B cell (primary cell): ENCODE measurements around the gene FHDC1. TPM values are rescaled to one million over a fixed set of nuclear protein-coding genes. Genes with fewer than 3 reads are reported as not detected.

ENCODE experiments used
- ATAC-seq: fragments of 200-7000 bp; cut with Tn5 transposase; one replicate; pipeline ENCODE4 v1.10.0; 2021; ENCODE audit warnings: low read depth, mild to moderate bottlenecking, moderate number of reproducible peaks, moderate library complexity
- CTCF ChIA-PET: fragments of 350-600 bp; sonication (Branson Sonifier 250); formaldehyde crosslinking; loops from one replicate; lab custom pipeline; 2021; ENCODE audit warnings: antibody characterized with exemption, inconsistent platforms; lab: Charles Lee
- POLR2A ChIA-PET: fragments of 350-600 bp; sonication (Branson Sonifier 250); formaldehyde crosslinking; loops from one replicate; lab custom pipeline; 2021; ENCODE audit warnings: antibody characterized with exemption; lab: Charles Lee
- DNase-seq: peaks from one replicate; pipeline ENCODE4 v3.0.0; 2013
- H2AFZ ChIP-seq: 2 replicates; pipeline ENCODE4 v1.6.1; 2012; ENCODE audit warnings: mild to moderate bottlenecking, low read depth, low read length; ENCODE audit not compliant: insufficient read depth, poor library complexity, severe bottlenecking
- H3K27ac ChIP-seq, 2 donors: 1 replicate in 1 of 2; 2 replicates in 1 of 2; pipeline ENCODE4 v1.5.1; 2012 to 2013; ENCODE audit warnings: low read length in 2 of 2, mild to moderate bottlenecking in 2 of 2, moderate library complexity in 1 of 2
- H3K27me3 ChIP-seq, 4 experiments: fragments of 200-600 bp in 1 of 4; sonication (generic) in 1 of 4; replicated peaks in 1 of 4; 1 replicate in 2 of 4; 2 replicates in 2 of 4; pipeline versions ENCODE4 v1.6.1 to v1.7.0; 2013 to 2016; ENCODE audit warnings: low read length in 3 of 4, mild to moderate bottlenecking in 2 of 4, mixed read lengths in 1 of 4, moderate library complexity in 1 of 4; ENCODE audit not compliant: insufficient read depth in 4 of 4, control insufficient read depth in 3 of 4; ENCODE audit errors: control extremely low read depth in 1 of 4
- H3K36me3 ChIP-seq, 2 experiments: replicated peaks in 1 of 2; 1 replicate in 1 of 2; 2 replicates in 1 of 2; pipeline versions ENCODE4 v1.6.1 to v1.7.1; 2013; ENCODE audit warnings: low read length in 1 of 2; ENCODE audit not compliant: insufficient read depth in 2 of 2, control insufficient read depth in 1 of 2; ENCODE audit errors: control extremely low read depth in 1 of 2, extremely low read depth in 1 of 2
- H3K4me1 ChIP-seq, 2 donors: fragments of 200-600 bp in 1 of 2; sonication (generic) in 1 of 2; 1 replicate in 1 of 2; 2 replicates in 1 of 2; pipeline versions ENCODE4 v1.5.1 to v1.6.1; 2013 to 2017; ENCODE audit warnings: low read length in 2 of 2; ENCODE audit not compliant: control insufficient read depth in 2 of 2, insufficient read depth in 2 of 2
- H3K4me2 ChIP-seq: replicated peaks from 2 replicates; pipeline ENCODE3; 2012; ENCODE audit warnings: mild to moderate bottlenecking, low read depth, low read length; ENCODE audit not compliant: poor library complexity, severe bottlenecking
- H3K4me3 ChIP-seq, 5 experiments: fragments of 200-600 bp in 1 of 5; sonication (generic) in 1 of 5; 1 replicate in 3 of 5; 2 replicates in 2 of 5; pipeline versions ENCODE4 v1.5.1 to v1.7.0; 2011 to 2016; ENCODE audit warnings: low read length in 4 of 5, mild to moderate bottlenecking in 4 of 5, low read depth in 2 of 5, control low read depth in 1 of 5, moderate library complexity in 1 of 5; ENCODE audit not compliant: insufficient read depth in 1 of 5; ENCODE audit errors: control extremely low read depth in 1 of 5, extremely low read depth in 1 of 5
- H3K79me2 ChIP-seq: fragments of 200-600 bp; sonication (generic); one replicate; pipeline ENCODE4 v1.6.0; 2016; ENCODE audit warnings: low read length; ENCODE audit not compliant: control insufficient read depth, insufficient read depth
- H3K9ac ChIP-seq: fragments of 200-600 bp; sonication (generic); 2 replicates; pipeline ENCODE4 v1.6.1; 2017; ENCODE audit warnings: mild to moderate bottlenecking, low read length, moderate library complexity
- H3K9me3 ChIP-seq, 3 donors: one replicate each; pipeline versions ENCODE4 v1.6.1 to v1.7.1; 2013; ENCODE audit warnings: low read length in 2 of 3; ENCODE audit not compliant: control insufficient read depth in 2 of 3, insufficient read depth in 1 of 3; ENCODE audit errors: control extremely low read depth in 1 of 3
- H4K20me1 ChIP-seq: 2 replicates; pipeline ENCODE4 v1.6.0; 2012; ENCODE audit warnings: mild to moderate bottlenecking, low read length; ENCODE audit not compliant: insufficient read depth, control insufficient read depth, poor library complexity, severe bottlenecking
- H3K27ac Mint-ChIP-seq: one replicate; pipeline ENCODE4 v1.8.0; 2021; ENCODE audit warnings: mixed read lengths
- H3K27me3 Mint-ChIP-seq: one replicate; pipeline ENCODE4 v1.8.0; 2021; ENCODE audit warnings: mixed read lengths
- H3K4me1 Mint-ChIP-seq: one replicate; pipeline ENCODE4 v1.8.0; 2021; ENCODE audit warnings: mixed read lengths
- H3K4me3 Mint-ChIP-seq: one replicate; pipeline ENCODE4 v1.8.0; 2021; ENCODE audit warnings: mixed read lengths
- H3K9me3 Mint-ChIP-seq: one replicate; pipeline ENCODE4 v1.8.0; 2022; ENCODE audit warnings: mixed read lengths; ENCODE audit not compliant: insufficient read depth
- EZH2 ChIP-seq: IDR thresholded peaks from 2 replicates; pipeline ENCODE4 v1.6.1; 2012; ENCODE audit warnings: borderline replicate concordance, low read depth, mild to moderate bottlenecking, moderate library complexity, low read length; ENCODE audit not compliant: insufficient read depth, poor library complexity, severe bottlenecking
- WGBS: methylation state at CpG from one replicate; pipeline ENCODE4 v1.1.5; 2013; ENCODE audit warnings: missing lambda C conversion rate; ENCODE audit not compliant: insufficient coverage; 5-methylcytosine and 5-hydroxymethylcytosine counted together
- intact Hi-C: fragments of 100-400 bp; cut with micrococcal nuclease; formaldehyde crosslinking; loops from one replicate; pipeline ENCODE4 v1.10.0; 2022
- polyA plus RNA-seq: library from polyadenylated mRNA; depleted of rRNA; stranded (reverse); fragments of >200 nt; gene quantifications from 2 replicates; pipeline ENCODE4 v1.2.3, GENCODE V29; 2012
- total RNA-seq, 2 donors: library from RNA; stranded (reverse); fragments of 120-200 nt in 1 of 2; gene quantifications; 1 replicate in 1 of 2; 2 replicates in 1 of 2; pipeline versions ENCODE4 v1.2.3 to v1.2.4, GENCODE V29; 2013 to 2022
- TF ChIP-seq, protein P1 (sequence below): fragments of 200-600 bp; IDR thresholded peaks from one replicate; pipeline ENCODE4 v1.8.0; 2022; ENCODE audit warnings: antibody characterized with exemption, mild to moderate bottlenecking

The FHDC1 gene
- total and polyA plus RNA-seq, 2 donors (not counting 1 experiment from before 2014, with no cell fraction given) = 0.13 to 0.57 TPM

GRCh38 chr4:152954741-152955140 lies 18.6 kb downstream of the FHDC1 start:
- CTCF ChIA-PET = interaction anchor here (0.7 to 1.6 kb wide), 2 partner anchors 17 to 133 kb away, joined by 3 to 4 read pairs; no protein-coding TSS in a partner anchor
- H3K27ac Mint-ChIP-seq = no peak overlapping the region

DNA sequence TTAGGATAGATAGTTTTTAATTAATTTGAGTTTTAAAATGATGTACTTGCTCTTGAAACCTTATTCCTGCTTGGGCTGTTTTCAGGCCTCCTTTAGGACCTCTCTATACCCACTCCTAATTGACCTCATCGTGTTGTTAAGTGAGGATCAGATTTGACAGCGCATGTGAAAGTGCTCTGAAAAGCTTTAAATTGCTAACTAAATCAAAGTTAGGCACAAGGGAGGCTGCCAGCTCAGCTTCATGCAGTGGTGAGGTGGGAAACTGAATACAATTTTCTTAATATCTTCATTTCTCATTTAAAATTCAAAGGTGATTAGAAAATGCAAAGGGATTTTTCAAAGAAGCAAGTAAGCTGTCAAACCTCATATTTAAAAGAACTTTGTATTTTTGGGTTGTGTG lies 20.0 kb downstream of the FHDC1 start:
- intact Hi-C loops = no loop called here
- no peak for DNase-seq
- no peak overlapping the region for H2AFZ ChIP-seq
- no peaks in the 10 kb centered on the region for H3K79me2 ChIP-seq
- H3K9me3 ChIP-seq = no peaks in the 10 kb centered on the region
- peaks cover 7% of the 10 kb centered on the region for H3K4me1 Mint-ChIP-seq
- H3K27me3 Mint-ChIP-seq = peaks cover 11% of the 10 kb centered on the region
- H3K36me3 ChIP-seq = no peaks in the 10 kb centered on the region
- WGBS = no CpG with 5 or more reads among the region's 2 CpGs
- TF ChIP-seq EZH2 = no peak
- TF ChIP-seq, protein P1, sequence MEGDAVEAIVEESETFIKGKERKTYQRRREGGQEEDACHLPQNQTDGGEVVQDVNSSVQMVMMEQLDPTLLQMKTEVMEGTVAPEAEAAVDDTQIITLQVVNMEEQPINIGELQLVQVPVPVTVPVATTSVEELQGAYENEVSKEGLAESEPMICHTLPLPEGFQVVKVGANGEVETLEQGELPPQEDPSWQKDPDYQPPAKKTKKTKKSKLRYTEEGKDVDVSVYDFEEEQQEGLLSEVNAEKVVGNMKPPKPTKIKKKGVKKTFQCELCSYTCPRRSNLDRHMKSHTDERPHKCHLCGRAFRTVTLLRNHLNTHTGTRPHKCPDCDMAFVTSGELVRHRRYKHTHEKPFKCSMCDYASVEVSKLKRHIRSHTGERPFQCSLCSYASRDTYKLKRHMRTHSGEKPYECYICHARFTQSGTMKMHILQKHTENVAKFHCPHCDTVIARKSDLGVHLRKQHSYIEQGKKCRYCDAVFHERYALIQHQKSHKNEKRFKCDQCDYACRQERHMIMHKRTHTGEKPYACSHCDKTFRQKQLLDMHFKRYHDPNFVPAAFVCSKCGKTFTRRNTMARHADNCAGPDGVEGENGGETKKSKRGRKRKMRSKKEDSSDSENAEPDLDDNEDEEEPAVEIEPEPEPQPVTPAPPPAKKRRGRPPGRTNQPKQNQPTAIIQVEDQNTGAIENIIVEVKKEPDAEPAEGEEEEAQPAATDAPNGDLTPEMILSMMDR = no peak
- no peak overlapping the region for H3K27ac ChIP-seq
- no peak overlapping the region for H3K27ac Mint-ChIP-seq
- H3K4me3 ChIP-seq = no peak overlapping the region
- ChIA-PET CTCF (interaction anchor here (1.6 kb wide), 1 partner anchor 15 kb away, joined by 4 read pairs; no protein-coding TSS in a partner anchor), POLR2A (no interaction called here)
- no peaks in the 10 kb centered on the region for H3K9me3 Mint-ChIP-seq
- no peaks in the 10 kb centered on the region for H4K20me1 ChIP-seq
- H3K4me3 Mint-ChIP-seq = no peak overlapping the region
- H3K27me3 ChIP-seq = no peaks in the 10 kb centered on the region
- ATAC-seq = no peak
- no peak overlapping the region for H3K4me2 ChIP-seq
- peaks cover 0 to 7% of the 10 kb centered on the region in 2 donors for H3K4me1 ChIP-seq
- H3K9ac ChIP-seq = no peak overlapping the region

More at GRCh38 chr4:152954741-152955140, 18.6 kb downstream of the FHDC1 start:
- H3K79me2 ChIP-seq = no peaks in the 10 kb centered on the region
- H2AFZ ChIP-seq = no peak overlapping the region
- no peaks in the 10 kb centered on the region for H3K9me3 Mint-ChIP-seq
- peaks cover 0 to 10% (median 2%) of the 10 kb centered on the region in 4 experiments for H3K27me3 ChIP-seq
- no peak for TF ChIP-seq EZH2
- TF ChIP-seq, protein P1 = no peak
- DNase-seq (no peak), ATAC-seq (no peak)
- no peak overlapping the region for H3K4me2 ChIP-seq
- no CpG with 5 or more reads among the region's 1 CpG for WGBS
- H3K4me1 Mint-ChIP-seq = peaks cover 7% of the 10 kb centered on the region
- no peak overlapping the region for H3K4me3 Mint-ChIP-seq
- no peaks in the 10 kb centered on the region for H3K9me3 ChIP-seq
- no peaks in the 10 kb centered on the region for H4K20me1 ChIP-seq
- H3K27me3 Mint-ChIP-seq = peaks cover 22% of the 10 kb centered on the region
- H3K36me3 ChIP-seq = no peaks in the 10 kb centered on the region
- intact Hi-C loops = no loop called here
- POLR2A ChIA-PET = no interaction called here
- H3K9ac ChIP-seq = no peak overlapping the region
- H3K4me3 ChIP-seq = no peak overlapping the region
- H3K4me1 ChIP-seq = peaks cover 0 to 7% of the 10 kb centered on the region in 2 donors
- no peak overlapping the region for H3K27ac ChIP-seq
